ENCODE data around the gene BICD1.

BICD1 gene

GRCh38 chr12:32100888-32101287, 5.8 kb upstream of the BICD1 start:
- DNase-seq, result no peak

GRCh38 chr12:32102234-32102633, 4.4 kb upstream of the BICD1 start:
- DNase-seq, result no peak

- no peak for DNase-seq
Observed at GRCh38 chr12:32104572-32105355, 1.9 kb upstream of the BICD1 start.

GRCh38 chr12:32105986-32106516, 596 bp upstream of the BICD1 start:
- no peak for DNase-seq

GRCh38 chr12:32107359-32108267, 966 bp downstream of the BICD1 start:
- DNase-seq, result peak; percentile 65

GRCh38 chr12:32108787-32109186, 2.1 kb downstream of the BICD1 start:
- no peak for DNase-seq

- DNase-seq, result no peak
Observed at GRCh38 chr12:32110417-32110816, 3.8 kb downstream of the BICD1 start.

GRCh38 chr12:32110942-32111341, 4.3 kb downstream of the BICD1 start:
- no peak for DNase-seq

GRCh38 chr12:32115404-32116104, 8.9 kb downstream of the BICD1 start:
- DNase-seq, result no peak

- DNase-seq, result no peak
Observed at GRCh38 chr12:32116897-32117296, 10.2 kb downstream of the BICD1 start.

- DNase-seq, result no peak
Observed at GRCh38 chr12:32117316-32117715, 10.7 kb downstream of the BICD1 start.

GRCh38 chr12:32118806-32119205, 12.2 kb downstream of the BICD1 start:
- DNase-seq, result no peak

GRCh38 chr12:32120419-32120818, 13.8 kb downstream of the BICD1 start:
- DNase-seq, result no peak

GRCh38 chr12:32124637-32125036, 18.0 kb downstream of the BICD1 start:
- DNase-seq, result no peak

- no peak for DNase-seq
Observed at GRCh38 chr12:32125455-32126084, 18.9 kb downstream of the BICD1 start.

- DNase-seq, result no peak
Observed at GRCh38 chr12:32126720-32127119, 20.1 kb downstream of the BICD1 start.

- no peak for DNase-seq
Observed at GRCh38 chr12:32131666-32132065, 25.0 kb downstream of the BICD1 start.

- DNase-seq, result no peak
Observed at GRCh38 chr12:32134101-32134888, 27.6 kb downstream of the BICD1 start.

GRCh38 chr12:32135967-32136366, 29.3 kb downstream of the BICD1 start:
- no peak for DNase-seq

- DNase-seq, result no peak
Observed at GRCh38 chr12:32136404-32136803, 29.8 kb downstream of the BICD1 start.

GRCh38 chr12:32139064-32139421, 32.4 kb downstream of the BICD1 start:
- no peak for DNase-seq
